ENCODE measurements around the gene USP33. TPM values are rescaled to one million over a fixed set of nuclear protein-coding genes. Genes with fewer than 3 reads are reported as not detected.

Gene USP33
- total RNA-seq, 4 donors from 2014 or later: 45.3 to 108 (median 53.6) TPM

- 91% methylated on average over 6 of the region's 6 CpGs for WGBS
- Histone ChIP-seq H3K4me3 (no peak overlapping the region), H3K36me3 (no peaks in the 10 kb centered on the region), H3K27me3 (no peaks in the 10 kb centered on the region), H3K27ac (no peak overlapping the region), H3K9me3 (no peaks in the 10 kb centered on the region), H3K4me1 (peaks cover 6% of the 10 kb centered on the region)
- no peak for DNase-seq (ENCODE audit: low spot score in 2 of 2)
- no peak for TF ChIP-seq POLR2A (IDR thresholded peaks at IDR 0.05)
- no peak for TF ChIP-seq POLR2AphosphoS5 (IDR thresholded peaks at IDR 0.05)
- no peak for TF ChIP-seq EP300 (IDR thresholded peaks at IDR 0.05)
- no peak for TF ChIP-seq CTCF (IDR thresholded peaks at IDR 0.05)
Measured at GRCh38 chr1:77673030-77673429, 86.6 kb downstream of the USP33 start.

- peaks cover under 1% of the 10 kb centered on the region for H3K4me1 ChIP-seq
- 89% methylated on average over 2 of the region's 2 CpGs for WGBS
Measured at GRCh38 chr1:77672374-77672773, 87.3 kb downstream of the USP33 start.

GRCh38 chr1:77671836-77672235, 87.8 kb downstream of the USP33 start:
- no peaks in the 10 kb centered on the region for H3K36me3 ChIP-seq
- H3K27ac ChIP-seq: no peak overlapping the region
- TF ChIP-seq CTCF (IDR thresholded peaks at IDR 0.05): no peak
- no peak for TF ChIP-seq POLR2A (IDR thresholded peaks at IDR 0.05)
- no peak for TF ChIP-seq EP300 (IDR thresholded peaks at IDR 0.05)
- no peaks in the 10 kb centered on the region for H3K27me3 ChIP-seq
- no peak overlapping the region for H3K4me3 ChIP-seq
- WGBS: 81% methylated on average over 5 of the region's 5 CpGs
- no peaks in the 10 kb centered on the region for H3K4me1 ChIP-seq
- H3K9me3 ChIP-seq: no peaks in the 10 kb centered on the region
- DNase-seq (ENCODE audit: low spot score in 2 of 2): no peak

More at GRCh38 chr1:77672374-77672773, 87.3 kb downstream of the USP33 start:
- H3K36me3 ChIP-seq: no peaks in the 10 kb centered on the region
- H3K9me3 ChIP-seq: no peaks in the 10 kb centered on the region
- no peak for TF ChIP-seq POLR2A (IDR thresholded peaks at IDR 0.05)
- no peak overlapping the region for H3K27ac ChIP-seq
- H3K4me3 ChIP-seq: no peak overlapping the region
- no peak for DNase-seq (ENCODE audit: low spot score in 2 of 2)
- no peaks in the 10 kb centered on the region for H3K27me3 ChIP-seq

GRCh38 chr1:77670330-77670729, 89.3 kb downstream of the USP33 start:
- Histone ChIP-seq H3K27me3 (no peaks in the 10 kb centered on the region), H3K27ac (no peak overlapping the region), H3K9me3 (no peaks in the 10 kb centered on the region), H3K4me1 (peaks cover 5% of the 10 kb centered on the region), H3K4me3 (no peak overlapping the region), H3K36me3 (no peaks in the 10 kb centered on the region)
- WGBS: 96% methylated on average over 7 of the region's 7 CpGs
- no peak for TF ChIP-seq EP300 (IDR thresholded peaks at IDR 0.05)
- no peak for TF ChIP-seq POLR2A (IDR thresholded peaks at IDR 0.05)
- no peak for TF ChIP-seq CTCF (IDR thresholded peaks at IDR 0.05)
- no peak for TF ChIP-seq POLR2AphosphoS5 (IDR thresholded peaks at IDR 0.05)
- no peak for DNase-seq (ENCODE audit: low spot score in 2 of 2)

GRCh38 chr1:77668924-77669449, 90.7 kb downstream of the USP33 start:
- no peak overlapping the region for H3K4me3 ChIP-seq

More at GRCh38 chr1:77668924-77669449, 90.7 kb downstream of the USP33 start:
- Histone ChIP-seq H3K4me1 (peaks cover 18% of the 10 kb centered on the region), H3K36me3 (no peaks in the 10 kb centered on the region), H3K27ac (no peak overlapping the region), H3K27me3 (no peaks in the 10 kb centered on the region), H3K9me3 (no peaks in the 10 kb centered on the region)
- 36% methylated on average over 1 of the region's 1 CpG for WGBS
- no peak for DNase-seq (ENCODE audit: low spot score in 2 of 2)
- TF ChIP-seq CTCF (IDR thresholded peaks at IDR 0.05): no peak
- no peak for TF ChIP-seq POLR2A (IDR thresholded peaks at IDR 0.05)
- no peak for TF ChIP-seq POLR2AphosphoS5 (IDR thresholded peaks at IDR 0.05)
- TF ChIP-seq EP300 (IDR thresholded peaks at IDR 0.05): no peak

All from suprapubic skin (tissue), 4 donors.